Hematopoietic multipotent progenitor cell treated with erythropoietin and hydrocortisone succinate and interleukin-3 and kit ligand, for 8 days (in vitro differentiated cells): ENCODE results near the gene COBL.

Experiments
- DNase-seq: peaks from one replicate; pipeline ENCODE4 v3.0.0-alpha.2; 2015

The COBL gene

GRCh38 chr7:51068401-51068800, 248.2 kb downstream of the COBL start:
- DNase-seq = no peak

- DNase-seq = peak; percentile 70
Observed at GRCh38 chr7:51067757-51068156, 248.9 kb downstream of the COBL start.

- DNase-seq = no peak
Observed at GRCh38 chr7:51067258-51067657, 249.4 kb downstream of the COBL start.

GRCh38 chr7:51066405-51066882, 250.2 kb downstream of the COBL start:
- DNase-seq = no peak

- no peak for DNase-seq
Observed at GRCh38 chr7:51065766-51066165, 250.8 kb downstream of the COBL start.

GRCh38 chr7:51064688-51065087, 251.9 kb downstream of the COBL start:
- DNase-seq = no peak

GRCh38 chr7:51062222-51062987, 254.2 kb downstream of the COBL start:
- no peak for DNase-seq

GRCh38 chr7:51060536-51060935, 256.1 kb downstream of the COBL start:
- DNase-seq = peak; percentile 23

- DNase-seq = no peak
Observed at GRCh38 chr7:51059504-51060142, 257.0 kb downstream of the COBL start.

- DNase-seq = no peak
Observed at GRCh38 chr7:51058764-51059163, 257.8 kb downstream of the COBL start.

GRCh38 chr7:51055039-51055840, 261.4 kb downstream of the COBL start:
- no peak for DNase-seq

GRCh38 chr7:51054231-51054630, 262.4 kb downstream of the COBL start:
- DNase-seq = no peak

GRCh38 chr7:51053160-51053925, 263.3 kb downstream of the COBL start:
- DNase-seq = no peak

GRCh38 chr7:51046482-51046881, 270.1 kb downstream of the COBL start:
- DNase-seq = no peak

- no peak for DNase-seq
Observed at GRCh38 chr7:51046103-51046466, 270.5 kb downstream of the COBL start.

GRCh38 chr7:51045319-51046102, 271.1 kb downstream of the COBL start:
- no peak for DNase-seq

GRCh38 chr7:51043461-51043860, 273.1 kb downstream of the COBL start:
- no peak for DNase-seq

GRCh38 chr7:51040787-51041186, 275.8 kb downstream of the COBL start:
- no peak for DNase-seq

- DNase-seq = no peak
Observed at GRCh38 chr7:51038573-51038972, 278.0 kb downstream of the COBL start.

- no peak for DNase-seq
Observed at GRCh38 chr7:51035716-51036115, 280.9 kb downstream of the COBL start.

- DNase-seq = no peak
Observed at GRCh38 chr7:51034521-51035264, 281.9 kb downstream of the COBL start.
